Right ventricle myocardium inferior (tissue), 1 donor: ENCODE data around the gene NFATC3. TPM values are rescaled to one million over a fixed set of nuclear protein-coding genes. Genes with fewer than 3 reads are reported as not detected.

Experiments
- ATAC-seq: fragments of 200-7000 bp; cut with Tn5 transposase; one replicate; pipeline ENCODE4 v1.9.1; 2020; ENCODE audit warnings: mild to moderate bottlenecking, moderate library complexity
- DNase-seq: peaks from one replicate; pipeline ENCODE4 v3.0.0; 2021; ENCODE audit errors: missing footprints
- intact Hi-C: fragments of 100-400 bp; cut with DNase I; formaldehyde crosslinking; loops from one replicate; pipeline ENCODE4 v1.11.0; 2022
- total RNA-seq: library from RNA; stranded (reverse); fragmentation: NEBNext Ultra II Directional; extraction: Animal tissue kit (Norgen Biotek cat#: 25700); gene quantifications from one replicate; pipeline ENCODE4 v1.2.1, GENCODE V29; 2021
- donor health status: DM: no; HTN: yes; CAD: no; lungs with severe emphysema.

Gene NFATC3
- total RNA-seq, 1 donor from 2014 or later: 23.7 TPM

DNA sequence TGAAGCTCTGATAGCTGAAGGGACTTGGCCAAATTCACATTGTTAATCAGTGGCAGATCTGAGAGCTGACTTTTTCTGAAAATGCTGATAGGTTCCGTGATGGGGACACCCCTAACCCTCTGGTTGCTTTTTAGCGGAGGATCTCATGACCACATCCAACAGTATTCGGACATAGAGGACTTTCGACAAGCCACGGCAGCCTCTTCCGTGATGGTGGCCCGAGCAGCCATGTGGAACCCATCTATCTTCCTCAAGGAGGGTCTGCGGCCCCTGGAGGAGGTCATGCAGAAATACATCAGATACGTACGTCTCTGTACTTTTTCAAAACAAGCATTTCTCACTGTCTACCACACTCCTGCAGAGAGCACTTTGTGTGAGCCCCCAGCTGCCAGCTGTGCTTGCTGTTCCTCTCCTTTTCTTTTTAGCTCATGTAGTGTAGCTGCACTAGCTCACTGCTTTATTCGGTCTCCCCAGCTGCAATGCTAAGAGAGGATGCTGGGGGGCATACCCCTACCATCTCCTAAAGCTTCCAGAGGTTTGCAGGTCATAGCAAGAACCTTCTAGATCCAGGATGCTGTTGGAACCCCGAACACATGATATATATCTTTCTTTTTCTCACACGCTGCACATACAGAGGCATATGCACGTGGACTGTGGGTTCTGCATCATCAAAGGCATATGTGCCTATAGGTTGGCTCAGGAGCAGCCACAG, 14.2 kb upstream of the NFATC3 start:
- intact Hi-C loops: no loop called here
- DNase-seq: no peak
- no peak for ATAC-seq

- DNase-seq (no peak), ATAC-seq (no peak)
- intact Hi-C loops: no loop called here
Observed at GRCh38 chr16:68071518-68071901, 13.7 kb upstream of the NFATC3 start.

- ATAC-seq (peak; percentile 17), DNase-seq (no peak)
- intact Hi-C loops: no loop called here
Observed at GRCh38 chr16:68072038-68072695, 13.0 kb upstream of the NFATC3 start.

DNA sequence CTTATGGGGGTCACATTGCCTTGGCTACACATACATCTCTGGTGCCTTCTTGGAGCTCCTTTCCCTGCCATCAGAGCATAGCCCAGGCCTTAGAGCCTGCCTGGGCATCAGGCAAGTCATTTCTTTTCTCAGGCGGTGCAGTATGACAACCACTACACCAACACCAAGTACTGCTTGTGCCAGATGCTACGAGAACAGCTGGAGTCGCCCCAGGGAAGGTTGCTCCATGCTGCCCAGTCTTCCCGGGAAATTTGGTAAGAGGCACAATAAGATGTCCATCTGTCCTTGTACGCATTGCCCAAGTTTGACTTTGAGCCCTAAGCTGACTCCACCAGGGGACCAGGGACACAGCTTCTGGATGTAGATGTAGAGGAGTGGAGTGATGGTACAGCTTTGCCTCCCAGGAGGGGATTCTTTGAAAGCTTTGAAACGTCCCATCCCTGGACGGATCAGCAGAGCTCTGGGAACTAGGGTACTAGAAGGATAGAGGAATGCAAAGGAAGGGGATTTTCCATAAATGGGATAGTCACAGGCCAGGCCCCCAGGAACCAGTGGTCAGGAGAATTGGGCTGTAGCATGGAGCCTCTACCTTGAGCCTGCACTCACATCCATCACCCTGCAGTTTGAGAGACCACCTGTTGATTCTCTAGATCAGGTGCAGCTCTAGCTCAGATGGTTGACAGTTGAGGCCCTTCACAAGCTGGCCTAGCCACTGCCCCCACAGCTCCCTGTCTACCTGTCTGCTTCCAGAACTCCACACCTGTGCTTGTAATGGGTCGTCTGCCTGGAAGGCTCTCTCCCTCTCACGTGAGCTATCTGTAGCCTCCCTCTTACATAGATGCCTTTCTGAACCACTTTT, 11.0 kb upstream of the NFATC3 start:
- ATAC-seq: no peak
- DNase-seq: no peak
- intact Hi-C loops: no loop called here

- DNase-seq: no peak
- intact Hi-C loops: no loop called here
- no peak for ATAC-seq
Observed at GRCh38 chr16:68074850-68075555, 10.2 kb upstream of the NFATC3 start.

DNA sequence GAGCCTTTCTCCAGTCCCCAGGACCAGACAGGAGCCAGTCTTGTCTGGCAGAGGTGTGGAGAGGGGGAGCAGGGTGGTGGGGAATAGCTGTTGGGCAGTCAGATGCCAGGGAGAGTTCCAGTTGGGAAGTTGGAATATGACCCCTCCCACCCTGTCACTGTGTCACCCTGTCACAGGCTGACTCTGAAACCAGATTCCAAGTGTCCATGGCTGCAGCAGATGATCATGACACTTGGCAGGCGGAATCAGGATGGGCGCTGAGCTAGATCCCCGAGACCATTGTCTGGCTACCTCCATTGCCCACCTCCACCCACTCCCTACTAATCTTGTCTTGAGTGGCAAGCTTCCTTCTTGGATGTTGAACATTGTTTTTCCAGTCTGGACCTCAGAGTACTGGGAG, 9.2 kb upstream of the NFATC3 start:
- DNase-seq (no peak), ATAC-seq (no peak)
- intact Hi-C loops: no loop called here

GRCh38 chr16:68076560-68076959, 8.6 kb upstream of the NFATC3 start:
- intact Hi-C loops: no loop called here
- DNase-seq: no peak
- ATAC-seq: no peak

DNA sequence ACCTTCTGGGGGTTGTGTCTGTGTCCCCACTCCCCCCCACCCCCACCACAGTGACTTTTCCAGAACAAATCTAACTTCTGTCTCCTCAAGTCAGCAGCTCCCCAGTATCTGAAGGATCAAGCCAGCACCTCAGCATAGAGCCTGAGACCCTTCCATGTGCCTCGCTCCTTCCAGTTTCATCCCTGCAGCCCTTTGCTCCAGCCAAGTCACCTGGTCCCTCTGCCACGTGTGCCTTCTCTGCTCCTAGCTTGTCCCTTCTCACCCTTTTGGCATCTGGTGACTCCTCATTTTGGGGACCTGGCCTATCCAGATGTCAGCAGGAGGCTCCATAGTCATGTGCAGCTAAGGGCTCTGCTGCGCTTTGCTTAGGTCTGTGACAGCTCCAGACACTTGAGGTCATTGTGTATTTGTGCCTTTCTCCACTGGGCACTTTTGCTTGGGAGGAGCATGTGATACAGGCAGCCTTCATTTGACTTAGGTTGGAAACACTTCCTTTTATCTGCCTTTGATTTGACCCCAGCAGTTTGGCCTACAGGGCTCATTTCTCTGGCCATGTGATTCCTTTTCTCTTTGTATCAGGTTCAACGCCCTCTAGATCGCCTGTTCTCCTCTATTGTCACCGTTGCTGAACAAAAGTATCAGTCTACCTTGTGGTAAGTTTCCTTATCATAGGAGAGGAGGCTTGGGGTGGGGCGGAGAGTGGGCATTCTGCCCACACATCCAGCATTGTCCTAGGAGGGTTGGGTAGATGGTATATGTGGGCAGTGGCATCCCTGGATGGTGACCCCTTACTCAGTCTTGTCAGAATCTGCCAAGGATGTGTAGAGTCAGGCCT, 7.1 kb upstream of the NFATC3 start:
- ATAC-seq: no peak
- intact Hi-C loops: no loop called here
- DNase-seq: no peak

GRCh38 chr16:68078701-68079375, 6.3 kb upstream of the NFATC3 start:
- intact Hi-C loops: no loop called here
- no peak for DNase-seq
- no peak for ATAC-seq

GRCh38 chr16:68079376-68079625, 5.9 kb upstream of the NFATC3 start:
- intact Hi-C loops: no loop called here

DNA sequence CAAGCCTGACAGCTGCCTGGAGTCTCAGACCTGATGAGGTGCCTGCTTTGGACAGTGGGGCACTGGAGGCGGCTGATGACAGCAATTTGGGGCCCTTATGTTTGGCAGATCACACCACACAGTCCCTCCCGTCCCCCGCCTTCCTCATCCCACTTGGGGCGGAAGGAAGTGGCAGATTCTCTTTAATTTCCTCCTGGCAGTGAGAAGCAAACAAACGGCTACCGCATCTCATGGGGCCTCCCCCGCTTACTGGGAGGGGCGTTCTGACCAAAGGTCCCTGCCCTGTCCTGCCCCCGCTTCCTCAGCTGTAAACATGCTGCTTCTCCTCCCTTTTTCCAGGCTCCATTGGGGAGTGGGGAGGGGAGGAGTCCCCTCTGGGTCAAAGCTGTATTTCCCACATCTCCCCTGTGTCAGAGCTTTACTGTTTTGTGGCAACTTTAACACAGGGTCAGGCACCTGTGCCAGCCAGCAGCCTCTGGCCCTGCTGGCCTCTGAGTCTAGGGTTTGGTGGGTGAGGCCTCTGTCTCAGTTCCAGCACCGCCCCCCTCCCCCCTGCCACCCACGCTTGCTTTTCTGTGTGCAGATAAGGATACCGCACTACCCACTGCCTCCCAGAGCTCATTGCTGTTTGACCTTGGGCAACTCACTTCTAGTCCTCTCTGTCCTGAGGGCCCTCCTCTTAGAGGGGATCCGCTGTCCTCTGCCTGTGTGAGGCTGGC, 5.4 kb upstream of the NFATC3 start:
- ATAC-seq (peak; percentile 63), DNase-seq (peak; percentile 91)
- intact Hi-C loops: no loop called here

More at GRCh38 chr16:68079376-68079625, 5.9 kb upstream of the NFATC3 start:
- ATAC-seq (no peak), DNase-seq (no peak)

- no peak for ATAC-seq
- intact Hi-C loops: no loop called here
- DNase-seq: no peak
Observed at GRCh38 chr16:68081861-68082628, 3.1 kb upstream of the NFATC3 start.

GRCh38 chr16:68082629-68083238, 2.4 kb upstream of the NFATC3 start:
- ATAC-seq (no peak), DNase-seq (no peak)
- intact Hi-C loops: no loop called here

- intact Hi-C loops: no loop called here
- DNase-seq (no peak), ATAC-seq (no peak)
Observed at GRCh38 chr16:68083239-68083781, 1.9 kb upstream of the NFATC3 start.

- intact Hi-C loops: no loop called here
- ATAC-seq: peak; percentile 0
- peak; percentile 65 for DNase-seq
Observed at GRCh38 chr16:68083861-68084503, 1.2 kb upstream of the NFATC3 start.
